ENCODE results near the gene PDE4D.
A peak's percentile ranks its signal among the peaks of the same experiment; 100 is the strongest.

PDE4D gene

GRCh38 chr5:59126016-59126707 lies 767.4 kb downstream of the PDE4D start:
- DNase-seq: no peak

- DNase-seq: no peak
These were observed 768.2 kb downstream of the PDE4D start for GRCh38 chr5:59125011-59125961.

- DNase-seq: no peak
These were observed 769.6 kb downstream of the PDE4D start for GRCh38 chr5:59123595-59124561.

GRCh38 chr5:59119480-59119879 lies 774.0 kb downstream of the PDE4D start:
- DNase-seq: no peak

GRCh38 chr5:59117320-59117719 lies 776.2 kb downstream of the PDE4D start:
- DNase-seq: no peak

GRCh38 chr5:59116231-59116865 lies 777.2 kb downstream of the PDE4D start:
- DNase-seq: no peak

GRCh38 chr5:59115345-59115744 lies 778.2 kb downstream of the PDE4D start:
- no peak for DNase-seq

- no peak for DNase-seq
These were observed 784.1 kb downstream of the PDE4D start for GRCh38 chr5:59109383-59109782.

GRCh38 chr5:59107692-59108091 lies 785.8 kb downstream of the PDE4D start:
- no peak for DNase-seq

- DNase-seq: peak; percentile 50
These were observed 789.0 kb downstream of the PDE4D start for GRCh38 chr5:59104400-59105127.

- no peak for DNase-seq
These were observed 790.2 kb downstream of the PDE4D start for GRCh38 chr5:59103303-59103702.

- no peak for DNase-seq
These were observed 791.1 kb downstream of the PDE4D start for GRCh38 chr5:59102437-59102836.

- DNase-seq: no peak
These were observed 792.7 kb downstream of the PDE4D start for GRCh38 chr5:59100875-59101274.

- no peak for DNase-seq
These were observed 793.6 kb downstream of the PDE4D start for GRCh38 chr5:59099995-59100345.

- no peak for DNase-seq
These were observed 794.1 kb downstream of the PDE4D start for GRCh38 chr5:59099270-59099994.

- no peak for DNase-seq
These were observed 794.8 kb downstream of the PDE4D start for GRCh38 chr5:59098743-59099142.

GRCh38 chr5:59097712-59098111 lies 795.8 kb downstream of the PDE4D start:
- DNase-seq: no peak

GRCh38 chr5:59097116-59097515 lies 796.4 kb downstream of the PDE4D start:
- DNase-seq: no peak

GRCh38 chr5:59095480-59095879 lies 798.0 kb downstream of the PDE4D start:
- DNase-seq: no peak

GRCh38 chr5:59094864-59095263 lies 798.7 kb downstream of the PDE4D start:
- no peak for DNase-seq

GRCh38 chr5:59093329-59093728 lies 800.2 kb downstream of the PDE4D start:
- no peak for DNase-seq

All from femur (tissue), 1 donor.